ENCODE data around the gene GTF3C5.
"Not testable (repeated sequence)": the region's sequence is repeated elsewhere in the genome, so short reads cannot be mapped to it uniquely, and the experiment has no call there.

Gene GTF3C5

DNA sequence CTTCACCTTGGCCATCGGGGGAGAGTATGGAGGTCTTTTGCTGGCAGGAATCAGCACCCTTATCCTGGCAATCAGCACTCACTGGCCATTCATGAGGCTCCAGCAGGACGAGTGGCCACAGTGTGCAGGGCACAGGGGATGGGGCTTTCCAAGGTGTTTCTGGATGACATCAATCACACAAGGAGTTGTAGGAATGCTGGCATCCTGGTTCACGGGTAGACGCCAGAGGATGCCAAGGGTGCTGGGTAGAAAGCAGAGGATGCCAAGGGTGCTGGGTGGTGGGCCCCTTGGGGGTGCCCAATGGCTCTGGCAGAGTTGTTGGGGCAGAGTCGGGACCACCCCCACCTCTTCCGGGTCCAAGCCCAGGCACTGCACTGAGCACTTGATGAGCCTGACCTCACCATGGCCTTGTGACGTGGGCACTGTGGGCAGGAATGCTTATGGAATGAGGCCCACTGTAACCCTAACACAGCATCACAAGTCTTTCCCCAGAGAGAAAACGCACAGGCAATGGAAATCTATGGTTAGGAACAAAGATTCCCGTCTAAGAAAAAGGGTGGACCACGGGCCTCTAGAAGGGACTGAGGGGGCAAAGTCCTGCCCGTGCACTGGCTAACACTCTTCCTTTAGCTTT lies 60.1 kb downstream of the GTF3C5 start:
- DNase-seq (ENCODE audit: low read depth): no peak

DNA sequence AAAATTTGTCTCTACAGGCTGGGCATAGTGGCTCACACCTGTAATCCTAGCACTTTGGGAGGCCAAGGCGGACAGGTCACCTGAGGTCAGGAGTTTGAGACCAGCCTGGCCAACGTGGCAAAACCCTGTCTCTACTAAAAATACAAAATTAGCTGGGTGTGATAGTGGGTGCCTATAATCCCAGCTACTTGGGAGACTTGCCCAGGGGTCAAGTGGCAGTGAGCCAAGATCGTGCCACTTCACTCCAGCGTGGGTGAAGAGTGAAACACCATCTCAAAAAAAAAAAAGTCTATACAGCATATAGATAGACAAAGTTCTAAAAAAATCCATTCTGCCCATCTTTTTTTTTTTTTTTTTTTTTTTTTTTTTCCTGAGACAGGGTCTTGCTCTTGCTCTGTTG lies 63.6 kb downstream of the GTF3C5 start:
- DNase-seq (ENCODE audit: low read depth): not testable (repeated sequence)

DNA sequence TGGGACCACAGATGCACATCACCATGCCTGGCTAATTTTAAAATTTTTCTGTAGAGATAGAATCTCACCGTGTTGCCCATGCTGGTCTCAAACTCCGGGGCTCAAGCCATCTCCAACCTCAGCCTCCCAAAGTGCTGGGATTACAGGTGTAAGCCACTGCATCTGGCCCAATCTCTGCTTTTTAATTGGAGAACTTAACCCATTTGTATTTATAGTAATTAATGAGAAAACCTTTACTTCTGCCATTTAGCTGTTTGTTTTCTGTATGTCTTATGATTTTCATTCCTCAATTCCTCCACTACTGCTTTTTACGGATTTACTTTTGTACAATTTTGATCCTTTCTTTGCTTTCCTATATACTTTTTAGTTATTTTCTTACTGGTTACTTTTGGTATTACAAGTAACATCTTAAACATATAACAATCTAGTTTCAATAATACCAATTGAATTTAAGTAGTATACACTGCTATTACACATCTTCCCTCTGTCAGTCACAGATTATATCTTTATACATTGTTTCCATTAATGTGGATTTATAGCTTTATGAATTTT lies 64.1 kb downstream of the GTF3C5 start:
- no peak for DNase-seq (ENCODE audit: low read depth)

DNA sequence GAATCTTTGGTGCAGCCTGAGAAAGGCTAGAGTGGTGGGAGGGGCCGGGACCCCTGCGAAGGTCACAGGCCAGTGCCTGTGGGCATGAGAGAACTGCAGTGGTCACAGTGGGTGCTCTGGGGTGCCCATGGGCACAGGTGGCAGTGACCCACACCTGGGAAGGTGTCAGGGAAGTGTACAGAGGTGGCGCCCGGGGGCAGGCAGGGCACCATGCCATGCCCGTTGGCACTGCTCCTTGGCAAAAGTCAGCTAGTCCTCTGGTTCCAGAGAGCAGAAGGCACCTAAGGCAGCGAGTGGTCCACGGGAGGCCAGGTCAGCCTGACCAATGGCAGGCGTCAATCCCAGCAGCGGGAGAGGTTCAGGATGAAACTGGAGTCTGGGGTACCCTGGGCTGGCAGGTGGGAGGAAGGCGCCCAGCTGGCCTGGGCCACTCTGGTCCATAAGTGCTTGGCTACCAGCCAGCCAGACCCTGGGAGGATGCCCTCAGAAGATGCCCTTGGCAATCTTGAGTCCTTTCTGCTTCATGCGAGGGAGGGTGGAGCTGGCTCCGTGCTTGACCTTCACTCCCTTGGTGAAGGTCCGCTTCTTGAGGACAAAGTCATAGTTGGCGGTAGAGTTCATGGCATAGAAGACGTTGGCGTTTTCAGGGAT lies 67.4 kb downstream of the GTF3C5 start:
- DNase-seq (ENCODE audit: low read depth): no peak

DNA sequence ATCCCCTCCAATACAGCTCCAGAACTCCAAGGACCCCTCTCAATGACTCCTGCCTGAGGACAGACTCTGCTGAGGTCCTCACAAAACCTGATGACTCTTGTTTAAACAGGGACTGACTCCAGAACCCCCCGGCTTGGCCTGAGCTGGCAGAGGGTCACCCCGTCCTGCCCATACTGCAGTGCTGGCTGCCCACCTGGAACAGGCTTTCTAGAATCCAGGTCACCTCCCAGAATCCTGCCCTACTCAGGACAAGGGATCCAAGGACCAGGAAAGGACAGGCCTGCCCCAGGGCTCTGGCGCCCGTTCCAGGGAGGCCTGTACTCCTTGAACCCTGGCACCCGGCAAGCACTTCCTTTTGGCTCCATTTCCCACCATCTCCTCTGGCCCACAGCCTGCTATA lies 68.1 kb downstream of the GTF3C5 start:
- no peak for DNase-seq (ENCODE audit: low read depth)

DNA sequence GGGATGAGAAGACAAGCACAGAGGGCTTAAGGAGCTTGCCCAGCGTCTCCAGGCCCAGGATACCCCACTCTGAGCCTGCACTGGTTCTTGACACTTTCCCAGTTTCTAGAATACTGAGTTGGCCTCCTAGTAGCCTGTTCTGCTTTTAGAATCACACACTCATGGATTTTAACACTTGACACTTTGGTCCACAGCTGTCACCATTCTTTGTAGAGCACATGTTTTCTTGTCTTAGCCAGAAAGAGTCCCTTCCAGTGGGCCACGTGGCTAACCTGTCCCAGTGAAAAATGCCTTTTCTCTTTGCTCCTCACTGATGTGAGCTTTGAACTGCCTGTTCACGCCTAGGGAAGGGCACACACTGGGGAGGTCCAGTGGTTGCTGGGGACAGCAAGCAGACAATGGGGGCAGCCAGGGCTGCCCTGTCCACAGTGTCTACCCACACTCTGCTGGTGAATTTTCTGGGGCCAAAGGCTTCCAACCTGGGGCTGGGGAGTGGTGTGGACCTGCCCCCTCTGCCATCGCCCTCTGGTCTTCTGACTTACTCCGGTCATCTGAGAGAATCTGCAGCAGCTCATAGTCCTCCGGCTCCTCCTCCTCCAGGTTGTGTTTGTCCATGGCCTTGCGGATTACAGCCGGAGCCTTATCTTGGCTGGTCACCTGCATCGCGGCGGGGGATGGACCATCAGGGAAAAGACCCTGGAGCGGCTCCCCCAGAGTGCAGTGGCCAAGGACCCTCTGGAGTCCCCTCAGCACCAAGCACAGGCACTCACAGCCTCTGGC lies 69.1 kb downstream of the GTF3C5 start:
- DNase-seq (ENCODE audit: low read depth): no peak

DNA sequence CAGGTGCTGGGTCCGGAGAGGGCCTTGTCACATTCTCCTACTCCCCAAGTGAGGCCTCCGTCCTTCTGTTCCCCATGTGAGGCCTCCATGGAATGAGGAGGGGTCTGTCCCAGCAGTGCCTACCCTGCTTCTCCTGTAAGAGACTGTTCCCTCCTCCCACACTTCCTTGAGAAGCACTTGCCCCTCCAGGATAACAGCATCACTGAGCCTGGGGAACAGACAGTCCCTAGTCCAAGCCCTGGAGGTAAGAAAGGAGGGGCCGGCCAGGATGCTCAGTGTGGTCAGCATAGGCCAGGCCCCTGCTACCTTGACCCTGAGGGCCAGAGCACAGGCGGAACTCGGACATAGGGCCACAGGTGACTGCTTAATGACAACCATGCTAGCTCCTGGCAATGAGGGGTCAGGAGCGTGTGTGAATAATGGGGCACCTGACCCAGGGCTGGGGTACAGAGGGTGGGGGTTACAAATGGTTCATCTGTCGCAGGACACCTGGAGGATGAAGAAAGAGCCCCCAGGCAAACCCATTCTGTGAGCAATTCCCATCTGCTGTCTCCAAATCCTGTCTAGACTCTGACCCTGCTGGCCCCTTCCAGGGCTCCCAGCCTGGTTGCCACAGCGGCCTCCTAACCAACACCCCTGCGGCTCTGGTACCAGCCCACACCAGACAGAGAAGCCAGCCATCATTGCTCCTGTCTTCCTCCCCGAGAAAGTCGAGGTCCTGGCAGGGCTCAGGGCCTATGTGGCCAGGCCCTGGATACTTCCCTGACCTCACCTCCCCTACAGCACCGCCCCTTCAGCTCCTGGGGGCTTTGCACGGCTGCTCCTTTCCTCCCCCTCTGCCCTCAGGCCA lies 69.9 kb downstream of the GTF3C5 start:
- DNase-seq (ENCODE audit: low read depth): no peak

DNA sequence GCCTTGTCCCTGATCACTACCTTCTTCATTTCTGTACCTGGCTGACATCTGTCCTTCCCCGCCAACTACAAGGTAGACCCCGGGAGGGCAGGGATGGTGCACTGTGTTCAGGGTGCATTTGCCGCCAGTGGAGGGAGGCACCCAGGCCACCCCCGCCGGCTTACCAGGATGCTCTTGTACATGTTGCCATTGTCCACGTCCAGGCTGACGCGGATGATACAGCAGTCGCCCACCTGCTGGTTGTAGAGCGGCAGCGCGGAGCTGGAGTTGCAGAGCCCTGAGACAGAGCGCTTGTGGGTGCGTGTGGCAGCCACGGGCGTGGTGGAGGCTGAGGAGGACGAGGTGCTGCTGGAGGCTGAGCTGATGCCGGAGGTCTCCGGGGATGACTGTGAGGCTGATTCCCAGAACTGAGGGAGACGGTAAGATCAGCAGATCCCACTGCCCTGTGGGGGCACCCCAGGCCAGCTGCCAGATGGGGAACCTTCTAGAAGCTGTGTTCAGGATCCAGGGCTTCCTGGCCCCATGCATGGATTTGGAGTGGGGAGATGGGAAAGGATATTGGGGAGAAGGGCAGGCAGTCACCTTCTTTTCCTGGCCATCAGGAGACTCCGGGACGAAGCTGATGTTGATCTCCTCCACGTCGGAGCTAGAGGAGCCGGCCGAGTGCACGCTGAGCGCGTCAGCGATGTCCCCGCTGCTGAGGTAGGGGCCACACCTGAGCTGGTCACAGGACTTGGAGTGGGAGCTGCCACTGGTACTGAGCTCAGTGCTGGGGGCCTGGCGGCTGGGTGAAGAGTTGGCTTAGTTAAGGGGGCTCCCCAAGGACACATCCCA lies 70.8 kb downstream of the GTF3C5 start:
- DNase-seq (ENCODE audit: low read depth): no peak

DNA sequence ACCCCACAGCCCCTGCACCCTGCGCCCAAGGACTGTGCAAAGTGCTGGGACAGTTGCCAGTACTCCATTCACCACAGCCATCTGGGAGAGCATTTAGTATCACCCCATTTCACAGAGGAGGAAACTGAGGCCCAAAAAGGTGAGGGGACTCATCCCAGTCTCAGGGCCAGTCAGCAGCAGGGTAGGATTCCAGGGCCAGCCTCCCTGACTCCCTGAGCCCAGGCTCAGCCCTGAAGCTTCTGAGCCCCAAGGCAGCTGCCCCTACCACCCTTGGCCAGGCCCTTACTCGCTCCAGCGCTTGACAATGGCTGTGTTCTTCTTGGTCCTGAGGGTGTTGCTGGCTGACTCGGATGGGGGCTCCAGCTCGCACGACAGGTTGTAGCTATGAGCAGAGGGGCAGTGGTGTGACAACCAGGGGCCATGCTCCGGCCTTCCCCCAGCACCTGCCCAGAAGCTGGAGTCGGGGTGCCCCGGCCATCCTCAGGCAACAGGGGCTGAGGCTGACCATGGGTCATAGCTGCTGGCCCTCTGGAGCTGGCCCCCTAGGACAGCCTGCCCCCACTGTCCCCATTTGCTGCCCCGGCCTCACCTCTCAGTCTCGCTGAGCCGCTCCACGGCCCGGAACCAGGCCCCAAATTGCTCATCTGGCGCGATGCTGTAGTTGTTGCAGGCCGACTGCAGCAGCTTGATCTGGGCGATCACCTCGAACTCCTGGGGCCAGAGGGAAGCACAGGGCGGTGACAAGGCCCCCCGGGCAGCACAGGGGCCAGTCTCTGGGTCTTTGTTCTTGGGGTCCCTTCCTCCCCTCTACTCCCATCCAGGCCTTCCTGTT lies 71.6 kb downstream of the GTF3C5 start:
- DNase-seq (ENCODE audit: low read depth): no peak

DNA sequence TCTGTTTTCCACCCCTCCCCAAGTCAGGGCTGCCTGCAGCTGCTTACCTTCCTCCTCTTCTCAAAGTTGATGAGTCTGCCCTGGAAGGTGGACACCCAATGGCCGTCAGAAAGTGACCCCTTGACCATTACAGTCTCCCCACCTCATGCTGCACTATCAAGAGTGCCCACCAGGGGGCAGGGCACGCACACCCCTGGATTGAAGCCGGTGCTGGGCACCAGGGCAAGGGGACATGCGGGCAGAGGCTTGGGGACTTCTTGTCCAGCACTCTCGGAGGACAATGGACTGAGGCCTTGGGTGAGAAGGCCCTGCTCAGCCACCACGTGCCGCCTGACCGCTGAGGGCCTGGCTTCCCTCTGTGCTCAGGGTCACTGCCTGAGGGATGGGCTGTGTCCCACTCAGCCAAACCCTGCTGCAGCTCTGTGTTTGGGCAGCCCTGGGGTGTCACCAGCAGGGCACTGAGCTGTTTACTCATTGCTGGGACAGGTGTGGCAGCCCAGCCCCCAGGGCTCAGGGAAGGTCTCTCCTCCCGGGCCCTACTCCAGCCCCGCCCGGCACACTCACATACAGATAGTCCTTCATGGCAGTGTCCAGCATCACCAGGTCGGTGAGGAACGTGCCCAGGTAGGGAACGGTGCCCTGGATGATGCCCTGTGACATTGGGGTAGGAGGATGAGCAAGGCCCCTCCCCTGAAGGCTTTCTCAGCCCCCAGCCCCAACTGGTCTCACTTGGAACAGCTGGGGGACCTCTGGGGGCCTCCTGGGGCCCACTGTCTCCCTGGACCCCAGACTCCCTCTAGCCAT lies 72.6 kb downstream of the GTF3C5 start:
- no peak for DNase-seq (ENCODE audit: low read depth)

DNA sequence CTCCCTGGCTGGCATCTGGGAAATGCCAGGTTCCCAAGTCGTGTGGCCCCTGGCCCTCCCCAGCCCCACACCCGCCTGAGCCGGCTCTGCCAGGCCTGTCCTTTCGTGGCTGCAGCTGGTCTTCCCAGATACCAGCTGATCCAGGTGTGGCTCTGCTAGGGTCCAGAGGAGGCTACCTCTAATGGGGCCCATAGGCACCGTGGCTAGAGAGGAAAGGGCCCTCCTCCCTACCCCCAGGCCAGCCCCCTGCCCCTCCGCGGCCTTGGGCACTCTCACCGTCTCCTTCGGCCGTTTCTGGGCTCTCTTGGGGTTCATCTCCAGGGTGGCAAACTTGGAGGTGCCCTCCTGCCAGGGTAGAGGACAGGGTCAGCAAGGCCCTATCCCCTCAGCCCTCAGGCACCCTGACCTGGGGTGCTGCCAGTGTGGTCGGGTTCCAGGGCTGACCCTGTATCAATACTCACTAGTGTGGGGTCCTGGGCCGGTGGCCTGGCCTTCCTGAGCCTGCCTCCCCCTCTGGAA lies 73.2 kb downstream of the GTF3C5 start:
- no peak for DNase-seq (ENCODE audit: low read depth)

DNA sequence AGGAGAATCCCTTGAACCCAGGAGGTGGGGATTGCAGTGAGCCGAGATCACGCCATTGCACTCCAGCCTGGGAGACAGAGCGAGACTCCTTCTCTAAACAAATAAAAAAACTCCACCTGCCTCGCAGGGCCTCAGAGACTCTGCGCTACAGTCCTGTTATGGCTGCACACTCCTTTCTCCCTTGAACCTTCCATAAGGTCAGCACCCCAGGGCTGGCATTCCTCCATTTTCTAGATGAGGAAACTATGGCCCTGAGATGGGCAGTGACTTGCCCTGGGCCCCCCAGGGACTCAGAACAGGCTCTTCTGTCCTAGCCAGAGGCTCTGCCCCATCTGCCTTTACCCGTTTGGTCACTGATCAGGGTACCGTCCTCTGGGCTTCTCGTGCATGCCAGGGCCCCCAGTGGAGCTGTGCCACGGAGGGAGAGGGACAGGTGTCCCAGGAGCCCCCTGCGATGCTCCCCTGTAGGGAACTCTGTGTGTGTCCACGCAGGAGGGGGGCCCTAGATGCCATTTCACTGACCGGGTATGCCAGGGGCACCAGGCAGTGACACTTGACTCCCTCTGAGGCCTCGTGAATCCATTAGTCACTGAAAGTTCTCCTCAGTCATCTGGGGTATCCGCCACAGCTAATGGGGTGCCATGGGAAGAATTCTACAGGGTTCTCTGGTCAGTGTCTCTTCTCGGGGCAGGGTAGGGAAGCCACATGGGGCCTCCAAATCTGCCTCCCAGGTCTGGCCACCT lies 74.1 kb downstream of the GTF3C5 start:
- no peak for DNase-seq (ENCODE audit: low read depth)

DNA sequence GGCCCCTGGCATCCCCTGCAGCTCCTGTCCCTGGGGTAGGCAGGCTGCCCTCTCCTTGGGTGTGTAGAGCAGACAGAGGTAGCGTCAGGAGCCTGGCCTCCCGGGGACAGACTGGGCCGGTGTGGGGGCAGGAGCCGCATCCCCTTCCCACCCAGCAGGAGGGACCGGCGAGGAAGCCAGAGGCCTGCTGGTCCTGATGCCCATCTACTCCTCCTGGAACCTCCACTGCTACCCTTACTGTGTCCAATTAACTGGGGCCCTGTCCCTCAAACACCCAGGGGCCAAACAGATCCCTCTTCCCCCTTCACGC lies 74.6 kb downstream of the GTF3C5 start:
- DNase-seq (ENCODE audit: low read depth): no peak

DNA sequence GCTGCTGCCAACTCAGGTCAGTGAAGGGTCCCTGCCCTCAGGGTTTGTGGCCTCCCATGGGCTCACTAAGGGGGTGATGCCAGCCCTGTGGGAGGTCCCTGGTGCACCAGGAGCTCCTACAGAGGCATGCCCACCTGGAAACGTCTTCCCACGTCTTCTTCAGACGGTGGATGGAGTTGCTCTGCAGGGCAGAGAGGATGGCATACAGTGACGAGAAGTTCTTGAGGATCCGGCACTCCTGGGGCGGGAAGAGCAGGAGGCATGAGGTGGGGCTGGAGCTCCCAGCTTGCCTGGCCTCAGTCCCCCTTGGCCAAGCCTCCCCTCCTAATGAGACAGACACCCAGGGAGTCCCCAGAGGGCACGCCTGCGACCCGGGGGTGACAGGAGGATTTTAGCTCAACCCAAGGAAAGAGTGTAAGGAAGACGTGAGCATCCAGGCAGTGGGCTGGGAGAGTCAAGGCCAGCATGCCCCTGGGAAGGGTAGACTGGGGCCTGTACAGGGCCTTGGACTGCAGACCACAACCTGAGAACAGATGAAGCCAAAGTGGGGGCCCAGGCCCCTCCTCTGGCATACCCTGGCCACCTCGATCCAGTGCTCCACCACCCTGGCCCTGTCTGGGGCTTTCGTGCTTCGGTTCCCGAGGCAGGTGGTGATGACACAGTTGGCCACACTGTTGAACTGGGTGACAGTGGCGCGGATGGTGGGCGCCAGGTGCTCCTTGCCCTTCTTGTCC lies 75.9 kb downstream of the GTF3C5 start:
- DNase-seq (ENCODE audit: low read depth): no peak

DNA sequence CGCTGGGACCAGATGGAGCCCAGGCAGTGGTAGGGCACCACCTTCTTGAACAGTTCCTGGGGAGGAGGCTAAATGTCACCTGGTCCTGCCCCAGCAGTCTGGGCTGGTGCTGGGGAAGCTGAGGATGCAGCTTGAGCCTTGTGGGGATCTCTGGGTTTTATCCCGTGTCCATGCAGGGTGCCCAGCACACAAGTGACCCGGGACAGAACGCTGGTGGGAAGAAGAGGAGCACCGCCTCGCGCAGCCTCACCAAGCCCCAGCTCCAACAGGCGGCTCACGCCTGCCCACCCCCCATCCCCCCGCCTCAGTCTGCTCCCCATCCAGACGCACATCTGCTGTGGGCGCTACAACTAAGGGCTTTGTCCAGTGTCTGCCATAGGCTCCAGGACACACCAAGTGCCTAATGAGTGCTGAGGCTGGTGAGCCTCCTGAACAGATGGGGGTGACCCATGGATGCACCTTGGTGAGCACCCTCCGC lies 76.5 kb downstream of the GTF3C5 start:
- DNase-seq (ENCODE audit: low read depth): no peak
